ENCODE measurements around the gene SP140.
"Not testable (repeated sequence)": the region's sequence is repeated elsewhere in the genome, so short reads cannot be mapped to it uniquely, and the experiment has no call there.

Gene SP140

DNA sequence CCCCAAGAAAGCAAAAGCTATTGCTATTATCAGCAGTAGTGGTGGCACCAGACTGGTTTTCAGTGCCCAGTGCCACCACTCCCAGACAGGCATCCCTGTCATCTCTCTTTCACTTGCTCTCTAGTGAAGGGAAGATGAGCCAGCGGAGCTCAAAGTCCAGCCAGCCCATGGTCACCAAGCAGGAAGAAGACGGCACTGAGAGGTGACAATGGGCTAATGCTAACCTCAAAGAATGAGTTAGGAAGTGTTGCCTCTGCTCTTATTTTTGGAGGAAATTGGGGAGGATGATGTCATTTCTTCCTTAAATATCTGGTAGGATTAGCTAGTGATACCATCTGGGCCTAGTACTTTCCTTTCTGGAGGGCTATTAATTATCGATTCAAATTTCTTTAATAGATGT is 1.7 kb downstream of the SP140 start:
- peak; percentile 68 for DNase-seq

DNA sequence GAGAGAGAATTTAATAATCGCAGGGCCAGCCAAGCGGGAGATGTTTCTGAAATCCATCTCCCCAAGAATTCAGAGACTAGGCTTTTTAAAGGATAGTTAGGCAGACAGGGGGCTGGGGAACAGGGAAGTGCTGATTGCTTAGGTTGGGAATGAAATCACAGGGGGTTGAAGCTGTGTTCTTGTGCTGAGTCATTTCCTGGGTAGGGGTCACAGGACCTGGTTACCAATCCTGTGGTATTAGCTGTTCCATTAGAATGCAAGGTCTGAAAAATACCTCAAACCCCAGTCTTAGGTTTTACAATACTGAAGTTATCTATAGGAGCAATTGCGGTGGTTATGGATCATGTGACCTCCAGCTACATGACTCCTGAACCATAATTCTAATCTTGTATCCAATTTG is 4.6 kb downstream of the SP140 start:
- DNase-seq: no peak

DNA sequence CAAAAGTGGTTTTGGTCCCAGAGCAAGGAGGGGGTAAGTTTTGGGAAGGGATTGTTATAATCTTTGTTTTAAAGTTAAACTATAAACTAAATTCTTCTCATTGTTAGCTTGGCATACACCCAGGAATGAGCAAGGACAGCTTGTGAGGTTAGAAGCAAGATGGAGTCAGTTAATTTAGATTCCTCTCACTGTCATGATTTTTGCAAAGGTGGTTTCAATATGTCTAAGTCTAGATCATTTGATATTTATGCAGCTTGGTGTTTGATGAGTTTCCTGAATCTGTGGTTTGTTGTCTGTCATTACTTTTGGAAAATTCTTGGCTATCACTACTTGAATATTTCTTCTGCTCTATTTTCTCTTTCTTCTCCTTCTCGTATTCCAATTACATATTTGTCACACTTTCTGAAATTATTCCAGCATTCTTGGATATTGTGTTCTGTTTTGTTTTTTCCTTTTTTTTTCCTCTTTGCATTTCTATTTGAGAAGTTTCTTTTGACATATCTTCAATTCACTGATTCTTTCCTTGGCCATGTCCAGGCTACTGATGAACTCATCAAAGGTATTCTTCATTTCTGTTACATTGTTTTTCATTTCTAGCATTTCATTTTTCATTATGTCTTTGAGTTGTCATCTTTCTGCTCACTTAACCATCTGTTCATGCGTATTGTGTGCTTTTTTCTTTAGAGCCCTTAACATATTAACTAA is 5.1 kb downstream of the SP140 start:
- DNase-seq: no peak

DNA sequence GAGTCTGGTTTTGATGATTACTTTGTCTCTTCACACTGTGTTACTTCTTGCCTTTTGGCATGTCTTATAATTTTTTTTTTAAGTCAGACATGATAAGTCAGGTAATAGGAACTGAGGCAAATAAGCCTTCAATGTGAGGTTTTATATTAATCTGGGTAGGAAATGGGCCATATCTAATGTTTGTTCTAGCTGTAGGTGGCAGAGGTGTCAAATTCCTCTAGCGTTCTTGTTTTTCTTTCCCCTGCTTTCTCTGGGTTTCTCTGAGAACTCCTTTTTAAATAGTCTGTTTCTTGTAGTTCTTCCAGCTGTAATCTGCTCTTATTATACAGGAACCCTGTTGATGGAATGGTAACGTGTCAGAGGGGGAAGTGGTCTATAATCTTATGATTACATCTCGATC is 5.7 kb downstream of the SP140 start:
- no peak for DNase-seq

- no peak for DNase-seq
Measured at GRCh38 chr2:230234122-230234722, 8.7 kb downstream of the SP140 start.

DNA sequence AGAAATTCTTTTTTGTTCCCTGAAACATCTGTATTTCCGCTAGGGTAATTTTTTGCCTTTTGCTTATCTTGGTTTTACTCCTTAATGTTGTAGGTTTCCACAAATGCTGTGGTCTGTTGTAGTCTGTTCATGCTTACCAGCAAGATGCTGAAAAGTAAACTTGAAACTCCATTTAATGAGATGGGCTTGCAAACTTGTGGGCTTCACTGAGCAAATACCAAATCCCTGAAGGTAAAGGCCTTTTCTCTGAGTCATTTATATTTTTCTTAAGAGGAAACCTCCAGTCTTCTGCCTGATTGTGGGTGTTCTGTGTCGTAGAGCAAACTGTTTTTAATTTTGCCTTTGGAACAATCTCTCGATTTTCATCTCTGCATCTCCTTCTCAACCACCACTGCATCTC is 9.3 kb downstream of the SP140 start:
- DNase-seq: no peak

GRCh38 chr2:230244211-230244610 is 18.7 kb downstream of the SP140 start:
- DNase-seq: no peak

DNA sequence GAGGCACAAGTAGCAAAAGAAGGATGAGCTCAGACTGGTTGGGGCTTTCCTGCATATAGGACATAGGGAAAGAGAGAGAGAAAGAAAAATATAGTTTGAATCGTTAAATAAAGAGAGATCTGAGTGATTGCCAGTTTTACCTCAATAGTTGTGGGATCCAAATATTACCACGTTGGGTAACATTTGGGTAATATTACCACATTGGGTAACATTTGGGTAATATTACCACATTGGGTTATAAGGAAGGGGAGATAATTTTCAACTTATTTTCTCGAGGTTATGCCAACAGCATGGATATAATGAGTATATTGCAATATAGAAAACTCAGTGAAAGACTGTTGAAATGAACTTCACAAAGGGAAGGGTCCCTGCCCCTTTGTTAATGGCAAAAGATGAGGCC is 20.7 kb downstream of the SP140 start:
- no peak for DNase-seq

DNA sequence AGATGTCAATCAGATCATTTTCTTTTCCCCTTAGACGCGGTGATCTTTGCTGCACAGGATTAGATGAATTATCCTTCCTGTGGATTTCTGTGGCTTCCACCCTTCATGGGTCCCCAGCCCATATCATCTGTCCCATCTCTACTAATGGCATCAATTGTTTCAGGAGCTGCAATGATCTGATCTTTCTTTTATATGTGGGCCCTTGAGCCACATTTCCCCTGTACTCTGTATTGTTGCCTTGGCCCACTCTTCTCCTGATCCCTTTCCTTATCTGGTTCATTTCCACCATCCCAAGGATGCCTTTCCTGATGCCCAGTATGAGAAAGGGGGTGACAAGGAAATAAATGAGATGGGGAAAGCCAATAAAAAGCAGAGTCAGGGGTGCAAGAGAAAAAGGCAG is 24.7 kb downstream of the SP140 start:
- no peak for DNase-seq

DNA sequence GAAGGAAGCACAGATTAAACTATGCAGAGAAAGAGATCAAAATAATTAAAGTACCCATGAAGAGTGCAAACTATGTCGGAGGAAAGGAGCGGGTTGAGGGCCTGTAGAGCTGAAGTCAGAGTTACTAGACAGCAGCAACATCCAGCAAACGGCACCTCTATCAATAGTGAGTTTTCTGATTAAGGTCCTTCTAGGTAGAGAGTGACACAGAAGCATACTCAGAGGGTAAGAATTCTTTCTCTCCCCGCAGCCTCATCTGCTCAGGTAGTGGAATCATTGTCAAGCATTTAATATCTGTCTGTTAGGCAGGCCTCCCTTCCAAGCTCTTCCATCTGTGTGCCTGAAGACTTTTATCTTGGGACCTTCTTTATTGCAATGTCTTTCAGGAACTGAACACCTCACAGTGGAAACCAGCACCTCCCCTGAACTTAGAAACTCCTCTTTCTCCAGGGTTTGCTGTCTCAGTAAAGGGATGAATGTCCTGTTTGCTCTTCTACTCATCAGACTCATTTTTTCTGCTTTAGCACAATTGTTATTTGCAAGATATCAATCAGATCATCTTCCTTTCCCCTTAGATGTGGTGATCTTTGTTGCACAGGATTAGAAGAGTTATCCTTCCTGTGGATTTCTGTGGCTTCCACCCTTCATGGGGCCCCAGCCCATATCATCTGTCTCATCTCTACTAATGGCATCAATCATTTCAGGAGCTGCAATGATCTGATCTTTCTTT is 28.8 kb downstream of the SP140 start:
- peak; percentile 70 for DNase-seq

GRCh38 chr2:230256733-230257332 is 31.3 kb downstream of the SP140 start:
- no peak for DNase-seq

- DNase-seq: no peak
Measured at GRCh38 chr2:230258483-230258882, 32.9 kb downstream of the SP140 start.

DNA sequence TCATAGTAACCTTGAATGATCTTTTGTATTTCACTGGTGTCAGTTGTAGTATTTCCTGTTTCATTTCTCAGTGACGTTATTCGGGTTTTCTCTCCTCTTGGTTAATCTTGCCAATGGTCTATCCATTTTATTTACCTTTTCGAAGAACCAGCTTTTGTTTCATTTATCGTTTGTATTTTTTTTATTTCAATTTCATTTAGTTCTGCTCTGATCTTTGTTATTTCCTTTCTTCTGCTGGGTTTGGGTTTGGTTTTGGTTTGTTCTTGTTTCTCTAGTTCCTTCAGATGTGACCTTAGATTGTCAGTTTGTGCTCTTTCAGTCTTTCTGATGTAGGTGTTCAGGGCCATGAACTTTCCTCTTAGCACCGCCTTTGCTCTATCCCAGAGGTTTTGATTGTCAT is 36.7 kb downstream of the SP140 start:
- DNase-seq: no peak

- DNase-seq: not testable (repeated sequence)
Measured at GRCh38 chr2:230264945-230265344, 39.4 kb downstream of the SP140 start.

DNA sequence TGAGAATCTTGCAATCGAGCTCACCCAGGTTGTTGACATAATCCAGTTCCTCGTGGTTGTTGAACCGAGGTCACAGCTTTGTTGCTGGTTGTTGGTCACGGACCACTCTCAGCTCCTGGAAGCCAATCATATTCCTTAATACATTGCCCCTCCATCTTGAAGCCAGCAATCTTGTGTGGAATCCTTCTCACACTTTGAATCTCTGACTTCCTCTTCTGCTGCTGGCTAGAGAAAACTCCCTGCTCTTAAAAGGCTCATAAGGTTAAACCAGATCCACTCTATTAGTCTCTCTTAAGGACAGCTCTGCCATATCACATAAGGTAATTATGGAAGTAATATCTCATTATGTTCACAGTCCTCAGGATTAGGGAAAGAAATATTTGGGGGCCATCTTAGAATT is 41.1 kb downstream of the SP140 start:
- DNase-seq: no peak

GRCh38 chr2:230267059-230267458 is 41.5 kb downstream of the SP140 start:
- no peak for DNase-seq

DNA sequence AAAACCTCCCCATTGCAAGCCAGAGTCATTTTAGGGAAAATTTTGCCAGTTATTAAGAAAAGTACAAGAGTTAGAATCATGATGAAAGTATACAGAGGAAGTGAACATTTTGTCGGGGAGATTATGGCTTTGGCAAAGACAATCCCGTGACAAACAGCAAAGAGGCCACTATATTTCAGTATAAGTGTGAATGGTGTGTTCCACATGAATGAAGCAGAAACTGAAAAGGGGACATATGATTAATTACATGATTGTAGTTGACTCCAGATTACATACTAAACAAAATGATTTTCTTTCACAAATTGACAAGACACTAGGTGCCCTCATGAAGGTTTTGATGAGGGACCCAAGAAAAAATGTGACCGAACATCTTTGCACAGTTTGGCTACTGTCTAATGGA is 42.0 kb downstream of the SP140 start:
- no peak for DNase-seq

DNA sequence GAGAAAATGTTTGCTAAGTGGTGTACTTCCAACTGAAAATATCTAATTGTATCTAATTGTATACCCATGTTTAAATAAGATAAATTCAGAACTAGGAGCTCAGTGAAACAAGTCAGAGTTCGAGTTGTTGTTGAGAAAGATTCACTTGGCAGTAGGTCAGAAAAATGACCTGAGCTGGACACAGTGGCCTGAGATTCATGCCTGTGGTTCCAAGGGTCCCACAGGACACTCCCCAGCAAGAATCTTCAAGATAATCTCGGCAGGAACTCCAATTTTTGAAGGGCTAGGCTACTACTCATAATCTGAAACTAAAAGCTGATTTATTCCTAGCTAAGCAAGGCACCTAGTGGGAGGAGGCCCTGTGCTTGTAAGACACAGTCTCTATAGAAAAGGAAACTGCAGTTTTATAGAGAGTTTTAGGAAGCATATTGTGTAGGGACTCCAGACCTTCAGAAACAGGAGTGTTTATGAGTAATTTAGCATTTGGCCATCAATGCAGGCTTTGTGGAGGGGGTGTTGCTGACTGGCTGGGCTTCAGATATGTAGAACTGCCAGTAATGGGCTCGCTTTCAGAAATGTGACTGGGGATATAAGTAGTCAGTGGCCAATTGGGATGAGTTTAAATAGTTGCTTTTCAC is 43.2 kb downstream of the SP140 start:
- no peak for DNase-seq

DNA sequence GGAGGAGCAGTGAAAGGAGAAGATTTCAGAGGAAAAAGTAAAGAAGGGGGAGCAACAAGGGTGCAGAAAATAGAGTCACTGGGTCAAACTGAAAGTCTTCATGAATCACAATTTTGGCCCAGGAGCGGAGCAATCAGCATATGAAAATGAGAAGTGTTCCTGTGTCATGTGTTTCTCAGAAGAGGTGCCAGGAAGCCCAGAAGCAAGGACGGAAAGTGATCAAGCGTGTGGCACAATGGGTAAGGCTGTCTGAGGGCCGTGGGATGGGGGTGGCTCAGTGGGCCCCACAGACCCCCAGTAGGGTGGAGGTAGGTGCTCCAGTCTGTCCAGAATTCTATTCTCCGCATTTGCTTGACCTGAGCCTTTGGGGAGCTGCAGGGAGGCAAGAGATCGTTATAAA is 44.2 kb downstream of the SP140 start:
- no peak for DNase-seq

- DNase-seq: no peak
Measured at GRCh38 chr2:230282936-230283335, 57.4 kb downstream of the SP140 start.

- DNase-seq: no peak
Measured at GRCh38 chr2:230286048-230286447, 60.5 kb downstream of the SP140 start.

- DNase-seq: not testable (repeated sequence)
Measured at GRCh38 chr2:230289311-230289710, 63.8 kb downstream of the SP140 start.

DNA sequence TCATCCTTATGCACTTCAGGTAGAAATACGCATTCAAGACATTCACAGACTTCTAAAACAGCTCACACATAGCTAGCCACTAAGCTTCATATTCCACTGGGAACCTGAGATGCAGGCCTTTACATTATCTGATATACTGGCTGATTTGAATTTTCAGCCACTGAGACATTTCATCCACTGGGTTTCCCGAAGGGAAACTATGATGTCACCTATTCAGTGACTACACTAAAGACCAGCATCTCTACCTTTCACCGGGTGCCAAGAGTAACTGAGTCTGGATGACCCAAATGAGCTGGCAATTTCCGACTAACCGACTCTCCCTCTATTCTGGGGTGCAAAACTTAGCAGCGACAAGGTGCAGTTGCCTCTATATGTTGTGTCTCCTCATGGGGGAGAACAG is 69.7 kb downstream of the SP140 start:
- no peak for DNase-seq
